ENCODE data around the gene DDX20. TPM values are rescaled to one million over a fixed set of nuclear protein-coding genes. Genes with fewer than 3 reads are reported as not detected.

The DDX20 gene
- total and polyA plus RNA-seq, 2 of the 8 experiments (the other 6 are each of a cell fraction or from before 2014, with no cell fraction given), result 7.5 to 24.7 TPM

DNA sequence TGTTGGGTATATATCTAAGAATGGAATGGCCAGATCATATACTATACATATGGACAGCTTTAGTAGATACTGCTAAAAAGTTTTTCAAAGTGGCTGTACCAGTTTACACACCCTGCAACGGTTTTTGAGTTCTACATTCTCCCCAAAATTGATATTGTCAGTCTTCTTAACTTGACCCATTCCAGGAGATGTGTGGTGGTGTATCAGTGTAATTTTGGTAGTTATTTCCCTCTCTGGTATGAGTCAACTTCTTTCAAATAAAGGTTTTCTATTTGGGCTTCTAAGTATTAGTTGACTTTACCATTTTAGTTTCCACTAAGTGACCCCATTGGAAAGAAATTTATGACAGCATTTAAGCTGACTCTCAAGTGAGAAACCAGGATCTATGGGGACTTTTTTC lies 45.7 kb upstream of the DDX20 start:
- no peak for FAIRE-seq
- H2BK120ac ChIP-seq (replicated peaks; ENCODE audit: low read depth, low read length), result no peak overlapping the region
- no peak overlapping the region for H3K4me2 ChIP-seq (ENCODE audit: insufficient read depth in 1 of 2, low read depth in 2 of 2, low read length in 2 of 2)
- H2BK5ac ChIP-seq (ENCODE audit: low read depth, low read length), result no peak overlapping the region
- CTCF ChIA-PET (ENCODE audit: partially characterized antibody), result interaction anchor here (1.0 to 42.0 kb wide), 4 partner anchors 9 to 229 kb away, joined by 3 to 1070 read pairs (median 26); partner anchors contain the start of genes DDX20 and INKA2
- no peak overlapping the region for H4K5ac ChIP-seq (ENCODE audit: insufficient read length, low read depth, low read length)
- H2BK20ac ChIP-seq (ENCODE audit: low read length), result no peak overlapping the region
- H4K20me1 ChIP-seq (replicated peaks in 1 of 2; ENCODE audit: control insufficient read depth in 1 of 2, insufficient read depth in 2 of 2, low read length in 2 of 2), result no peaks in the 10 kb centered on the region
- no peak overlapping the region for H4K8ac ChIP-seq (ENCODE audit: extremely low read depth, insufficient read depth, low read length)
- H3K23me2 ChIP-seq (ENCODE audit: low read depth, low read length), result no peaks in the 10 kb centered on the region
- POLR2A ChIA-PET (ENCODE audit: partially characterized antibody), result no interaction called here
- H3K9me3 ChIP-seq (ENCODE audit: insufficient read depth in 2 of 2, low read depth in 1 of 2, low read length in 1 of 2), result no peaks in the 10 kb centered on the region
- H3K36me3 ChIP-seq (ENCODE audit: control insufficient read depth in 2 of 4, insufficient read depth in 4 of 4, low read length in 3 of 4), result peaks cover 0 to 6% (median 1%) of the 10 kb centered on the region in 4 experiments; a peak in 3 of 8 replicates
- H3K56ac ChIP-seq (replicated peaks; ENCODE audit: insufficient read length, low read depth, low read length), result no peak overlapping the region
- H3K79me2 ChIP-seq (ENCODE audit: control insufficient read depth in 1 of 2, insufficient read depth in 2 of 2, low read length in 2 of 2), result no peaks in the 10 kb centered on the region
- H3K4me1 ChIP-seq (replicated peaks in 1 of 4; ENCODE audit: control insufficient read depth in 3 of 4, insufficient read depth in 4 of 4, low read length in 3 of 4), result no peaks in the 10 kb centered on the region
- H2BK12ac ChIP-seq (ENCODE audit: low read depth, low read length), result no peak overlapping the region
- H4K91ac ChIP-seq (replicated peaks; ENCODE audit: insufficient read length, low read length), result no peak overlapping the region
- no peak overlapping the region for H3K4ac ChIP-seq (replicated peaks; ENCODE audit: insufficient read length, low read depth, low read length)
- no peak overlapping the region for H3K4me3 ChIP-seq (ENCODE audit: extremely low read depth in 1 of 4, insufficient read depth in 2 of 4, low read depth in 3 of 4, low read length in 4 of 4)
- H2AK5ac ChIP-seq (ENCODE audit: low read depth, low read length), result no peak overlapping the region
- H3K18ac ChIP-seq (ENCODE audit: extremely low read depth, low read length), result no peak overlapping the region
- H2AFZ ChIP-seq (ENCODE audit: low read length), result no peak overlapping the region
- no peak overlapping the region for H3K14ac ChIP-seq (ENCODE audit: insufficient read length)
- no peak overlapping the region for H3K27ac ChIP-seq (ENCODE audit: low read depth, low read length)
- H2BK15ac ChIP-seq (ENCODE audit: low read length), result no peak overlapping the region
- H3K79me1 ChIP-seq (ENCODE audit: low read depth, low read length), result no peaks in the 10 kb centered on the region
- H3K27me3 ChIP-seq (replicated peaks in 1 of 4; ENCODE audit: control insufficient read depth in 3 of 4, extremely low read depth in 1 of 4, insufficient read depth in 3 of 4, low read length in 3 of 4), result no peaks in the 10 kb centered on the region
- H3K23ac ChIP-seq (ENCODE audit: insufficient read length), result no peak overlapping the region
- DNase-seq (ENCODE audit: low read depth in 1 of 2, low spot score in 2 of 2), result no peak
- WGBS, 2 experiments (ENCODE audit: extremely low coverage in 1 of 2, insufficient coverage in 1 of 2, insufficient read length in 1 of 2, insufficient replicate concordance in 2 of 2, low coverage in 1 of 2, low lambda C conversion rate in 2 of 2, missing lambda C conversion rate in 1 of 2), result 90% methylated on average over 1 of the region's 1 CpG; no CpG with 5 or more reads in 1 of the 2 experiments
- H3K9ac ChIP-seq (replicated peaks in 1 of 4; ENCODE audit: extremely low read depth in 1 of 4, low read depth in 3 of 4, low read length in 3 of 4), result no peak overlapping the region
- TF ChIP-seq SAP30 (IDR thresholded peaks at IDR 0.05; ENCODE audit: insufficient read depth, insufficient replicate concordance, low read length) (no peak), POU5F1 (IDR thresholded peaks at IDR 0.05; ENCODE audit: low read depth, low read length) (no peak), SIN3A (conservative IDR thresholded peaks at IDR 0.05 in 1 of 2, IDR thresholded peaks at IDR 0.05 in 1 of 2; ENCODE audit: low read depth in 1 of 2, low read length in 2 of 2) (no peak), YY1 (IDR thresholded peaks at IDR 0.05; ENCODE audit: low read depth, low read length) (no peak), NANOG (IDR thresholded peaks at IDR 0.05; ENCODE audit: insufficient read depth, low read depth, low read length, poor library complexity, severe bottlenecking) (no peak), TEAD4 (IDR thresholded peaks at IDR 0.05; ENCODE audit: low read depth, low read length) (no peak), POLR2AphosphoS5 (IDR thresholded peaks at IDR 0.05; ENCODE audit: low read depth, low read length) (no peak), TAF7 (optimal IDR thresholded peaks at IDR 0.05; ENCODE audit: borderline replicate concordance, low read depth, low read length) (no peak), EZH2 (IDR thresholded peaks at IDR 0.05; ENCODE audit: low read depth, low read length, severe bottlenecking) (no peak), SIRT6 (IDR thresholded peaks at IDR 0.05; ENCODE audit: low read length) (no peak), CBX8 (IDR thresholded peaks at IDR 0.05; ENCODE audit: borderline replicate concordance, low read depth, low read length) (no peak), GTF2F1 (IDR thresholded peaks at IDR 0.05; ENCODE audit: borderline replicate concordance, low read depth, low read length) (no peak), RXRA (IDR thresholded peaks at IDR 0.05; ENCODE audit: insufficient read depth, low read depth, low read length) (no peak), POLR2A (IDR thresholded peaks at IDR 0.05; ENCODE audit: control extremely low read depth in 1 of 2, low read depth in 2 of 2, low read length in 2 of 2) (no peak), FOSL1 (IDR thresholded peaks at IDR 0.05; ENCODE audit: insufficient read depth, low read depth, low read length) (no peak)
